GM10266 (cell line): ENCODE results near the gene INSYN1.

Experiments
- DNase-seq: peaks from one replicate; pipeline ENCODE4 v3.0.0; 2012; ENCODE audit errors: extremely low spot score
- TF ChIP-seq, protein P1 (sequence below): IDR thresholded peaks from 2 replicates; pipeline ENCODE4 v1.5.1; 2012; ENCODE audit warnings: mild to moderate bottlenecking, low read depth; ENCODE audit not compliant: control insufficient read depth, insufficient read depth; ENCODE audit errors: missing control alignments

Gene INSYN1

DNA sequence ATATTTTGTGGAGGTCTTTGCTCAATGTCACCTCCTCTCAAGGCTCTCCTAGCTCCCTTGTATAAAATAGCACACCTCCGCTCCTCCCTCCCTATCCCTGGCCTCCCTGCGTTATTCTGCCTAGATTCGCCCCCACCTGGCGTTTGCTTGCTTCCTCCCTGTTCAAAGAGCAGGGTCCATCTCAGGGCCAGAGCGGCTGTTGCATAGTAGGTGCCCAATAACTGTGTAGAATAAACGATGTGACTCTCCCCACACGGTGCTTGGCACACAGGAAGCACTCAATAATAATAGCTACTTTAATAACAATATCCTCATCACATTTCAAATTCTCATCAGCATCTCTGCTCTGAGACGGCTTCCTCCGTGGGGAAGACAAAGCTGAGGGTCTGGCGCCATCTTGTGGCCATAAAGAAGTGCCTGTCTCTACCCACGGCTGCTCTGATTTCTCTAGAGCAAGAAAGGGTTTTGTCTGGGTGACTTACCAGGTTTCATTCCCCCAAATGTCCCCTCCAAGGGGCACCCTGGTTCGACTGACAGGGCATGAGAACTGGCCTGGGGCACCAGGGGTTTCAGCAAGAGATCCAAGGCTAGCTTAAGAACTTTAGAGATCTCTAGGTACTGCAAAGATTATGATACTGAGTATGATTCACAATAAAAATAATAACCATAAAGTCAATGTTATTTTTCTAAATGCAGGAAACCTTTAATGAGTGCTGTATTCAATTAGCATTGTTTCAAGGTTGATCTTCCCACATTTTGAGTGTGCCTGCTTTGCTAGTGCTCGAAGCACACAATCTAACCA is 52.9 kb downstream of the INSYN1 start:
- TF ChIP-seq, protein P1, sequence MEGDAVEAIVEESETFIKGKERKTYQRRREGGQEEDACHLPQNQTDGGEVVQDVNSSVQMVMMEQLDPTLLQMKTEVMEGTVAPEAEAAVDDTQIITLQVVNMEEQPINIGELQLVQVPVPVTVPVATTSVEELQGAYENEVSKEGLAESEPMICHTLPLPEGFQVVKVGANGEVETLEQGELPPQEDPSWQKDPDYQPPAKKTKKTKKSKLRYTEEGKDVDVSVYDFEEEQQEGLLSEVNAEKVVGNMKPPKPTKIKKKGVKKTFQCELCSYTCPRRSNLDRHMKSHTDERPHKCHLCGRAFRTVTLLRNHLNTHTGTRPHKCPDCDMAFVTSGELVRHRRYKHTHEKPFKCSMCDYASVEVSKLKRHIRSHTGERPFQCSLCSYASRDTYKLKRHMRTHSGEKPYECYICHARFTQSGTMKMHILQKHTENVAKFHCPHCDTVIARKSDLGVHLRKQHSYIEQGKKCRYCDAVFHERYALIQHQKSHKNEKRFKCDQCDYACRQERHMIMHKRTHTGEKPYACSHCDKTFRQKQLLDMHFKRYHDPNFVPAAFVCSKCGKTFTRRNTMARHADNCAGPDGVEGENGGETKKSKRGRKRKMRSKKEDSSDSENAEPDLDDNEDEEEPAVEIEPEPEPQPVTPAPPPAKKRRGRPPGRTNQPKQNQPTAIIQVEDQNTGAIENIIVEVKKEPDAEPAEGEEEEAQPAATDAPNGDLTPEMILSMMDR = peak; percentile 91
- DNase-seq = peak; percentile 77

DNA sequence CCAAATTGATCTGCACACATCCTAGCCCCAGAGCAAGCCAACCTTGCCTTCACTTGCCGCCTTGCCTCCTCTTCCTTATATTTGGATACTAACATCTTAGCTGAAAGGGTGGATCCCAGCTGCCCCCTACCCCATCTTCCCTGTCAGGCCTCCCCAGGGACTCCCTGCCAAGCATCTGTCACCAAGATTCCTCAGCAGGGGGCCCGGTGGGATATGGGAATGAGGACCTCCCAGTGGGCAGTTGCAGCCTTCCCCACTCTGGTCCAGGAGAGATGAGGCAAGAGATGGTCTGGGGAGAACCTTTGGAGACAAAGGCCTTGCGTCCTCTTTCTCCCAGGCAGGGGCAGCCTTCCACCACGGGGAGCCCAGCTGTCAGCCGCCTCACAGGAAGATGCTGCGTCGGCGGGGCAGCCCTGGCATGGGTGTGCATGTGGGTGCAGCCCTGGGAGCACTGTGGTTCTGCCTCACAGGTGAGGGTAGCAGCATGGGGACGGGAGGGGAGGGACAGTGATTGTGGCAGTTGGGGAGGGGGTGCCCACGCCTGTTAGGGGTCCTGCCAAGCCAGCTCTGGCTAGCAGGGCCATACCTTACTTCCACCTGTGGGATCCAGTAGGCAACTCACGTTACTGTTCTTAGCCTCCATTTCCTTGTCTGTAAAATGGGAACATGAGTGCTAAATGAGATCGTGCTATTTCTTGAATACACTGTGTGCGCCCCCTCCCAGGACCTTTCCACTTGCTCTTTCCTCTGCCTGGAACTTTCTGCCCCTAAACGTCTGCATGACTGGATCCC is 53.7 kb downstream of the INSYN1 start:
- DNase-seq = no peak
- TF ChIP-seq, protein P1 = no peak

DNA sequence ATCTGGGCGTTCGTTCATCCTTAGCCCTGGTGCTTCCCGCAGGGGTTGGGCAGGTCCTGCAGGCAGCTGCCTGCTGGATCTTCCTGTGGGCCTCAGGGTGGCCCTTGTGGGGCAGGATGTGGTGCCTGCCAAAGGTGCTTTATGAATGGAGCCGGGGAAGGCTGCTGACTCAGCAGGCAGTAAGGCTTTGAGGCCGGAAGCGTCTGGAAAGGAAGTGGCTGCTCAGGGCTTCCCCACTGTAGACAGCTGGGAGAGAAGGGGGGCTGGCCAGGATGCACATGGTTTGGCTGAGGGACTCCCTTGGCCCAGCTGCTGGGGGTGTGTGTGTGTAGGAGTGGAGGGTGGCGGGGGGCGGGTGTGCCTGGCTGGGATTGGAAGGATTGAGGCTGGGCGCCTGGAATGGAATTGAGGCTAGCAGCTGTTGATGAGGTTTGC is 56.1 kb downstream of the INSYN1 start:
- TF ChIP-seq, protein P1 = no peak
- peak; percentile 75 for DNase-seq

DNA sequence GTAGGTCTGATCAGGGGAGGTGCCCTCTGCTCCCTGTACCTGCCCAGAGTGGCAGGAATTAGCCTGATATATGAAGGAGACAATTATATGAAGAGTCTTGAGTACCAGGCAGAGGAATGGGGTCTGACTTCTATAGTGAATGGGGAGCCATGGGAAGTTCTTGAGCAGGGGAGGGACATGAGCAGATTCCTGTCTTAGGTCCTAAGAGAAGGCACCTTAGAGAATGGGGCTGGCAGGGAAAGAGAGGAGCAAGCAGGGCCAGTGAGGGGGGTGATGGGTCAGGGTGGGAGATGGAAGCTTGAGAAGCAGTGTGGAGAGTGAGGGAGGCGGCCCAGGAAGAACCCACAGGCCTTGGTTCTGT is 56.5 kb downstream of the INSYN1 start:
- no peak for DNase-seq

DNA sequence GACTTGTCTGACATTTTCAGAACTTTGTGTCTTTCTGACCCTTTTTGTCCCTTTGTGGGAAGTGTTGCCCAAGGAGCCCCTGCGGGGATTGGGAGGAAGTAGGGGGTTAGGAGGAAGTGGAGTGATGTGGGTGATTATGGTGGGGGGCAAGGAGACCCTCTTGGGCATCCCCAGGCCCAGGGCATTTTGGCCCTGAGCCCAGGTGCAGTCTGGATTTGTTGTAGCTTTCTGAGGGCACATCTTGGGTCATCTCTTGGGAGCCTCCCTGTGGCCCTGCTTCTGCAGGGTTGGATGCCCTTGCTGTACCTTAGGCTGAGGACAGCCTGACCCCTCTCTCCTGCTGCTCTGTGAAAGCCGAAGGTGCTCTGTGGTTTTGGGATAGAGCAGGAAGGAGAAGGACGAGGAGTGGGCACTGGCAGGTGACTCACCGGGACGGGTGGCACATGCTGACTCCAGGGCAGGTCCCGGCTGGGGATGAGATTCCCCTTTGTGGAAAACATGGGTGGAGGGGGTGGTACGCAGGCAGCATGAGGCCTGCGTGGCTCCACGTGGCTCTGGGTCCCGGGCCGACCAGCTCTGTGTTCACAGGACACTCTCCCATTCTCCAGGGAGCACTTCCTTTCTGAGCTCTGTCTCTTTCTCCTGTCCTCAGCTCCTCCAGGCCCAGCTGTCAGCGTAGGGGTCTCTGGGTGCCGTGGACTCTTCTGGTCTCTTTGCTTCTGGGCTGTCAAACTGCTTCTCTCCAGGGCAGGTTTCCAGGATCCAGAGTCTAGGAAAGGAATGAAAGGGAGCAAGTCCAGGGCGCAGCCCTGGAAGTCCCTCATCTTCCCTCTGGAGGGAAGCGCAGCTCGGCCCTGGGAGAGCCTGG is 57.1 kb downstream of the INSYN1 start:
- DNase-seq = no peak
- TF ChIP-seq, protein P1 = no peak

More for the DNA sequence above, 56.5 kb downstream of the INSYN1 start:
- TF ChIP-seq, protein P1 = no peak

DNA sequence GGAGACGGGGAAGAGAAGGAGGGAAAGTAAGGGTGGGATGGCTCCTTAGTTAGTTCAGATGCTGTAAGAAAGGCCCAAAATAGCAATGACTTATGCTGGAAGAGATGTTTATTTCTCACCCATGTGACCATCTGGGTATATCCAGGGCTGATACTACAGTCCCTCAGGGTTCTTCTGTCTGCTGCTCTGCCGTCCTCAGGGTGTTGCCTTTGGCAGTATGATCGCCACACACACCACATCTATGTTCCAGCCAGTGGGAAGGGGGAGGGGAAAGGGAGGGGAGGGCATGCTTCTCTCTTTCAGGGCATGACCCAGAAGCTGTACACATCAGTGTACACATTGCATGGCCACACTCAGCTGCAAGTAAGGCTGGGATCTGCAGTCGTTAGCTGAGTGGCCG is 58.7 kb downstream of the INSYN1 start:
- TF ChIP-seq, protein P1 = no peak
- no peak for DNase-seq
